ENCODE data around the gene CCSER2. TPM values are rescaled to one million over a fixed set of nuclear protein-coding genes. Genes with fewer than 3 reads are reported as not detected.

The CCSER2 gene
- total RNA-seq, 1 experiment from 2014 or later: 56.6 TPM

DNA sequence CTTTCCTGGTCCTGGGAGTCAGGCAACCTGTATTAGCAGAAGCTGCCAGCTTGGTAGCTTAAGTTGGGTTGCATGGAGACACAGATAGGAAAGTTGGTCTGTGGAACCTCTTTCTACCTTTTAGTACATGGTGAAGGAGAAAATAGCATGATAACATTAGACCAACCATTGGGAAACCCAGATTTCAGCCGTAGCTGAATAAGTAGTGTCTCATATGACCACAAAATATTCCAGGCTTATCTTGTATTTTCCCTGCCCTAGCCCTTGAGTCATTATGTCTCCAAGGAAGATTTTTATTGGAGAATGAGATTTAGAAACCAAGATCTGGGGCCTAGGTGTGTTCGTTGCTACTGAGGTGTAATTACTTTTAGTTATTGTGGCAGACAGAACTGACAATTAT lies 67.2 kb downstream of the CCSER2 start:
- POLR2A ChIA-PET (ENCODE audit: unreplicated experiment): no interaction called here
- Histone ChIP-seq H3K27me3 (ENCODE audit: insufficient read depth, low read depth) (no peaks in the 10 kb centered on the region), H3F3A (ENCODE audit: insufficient read depth, low read depth) (no peaks in the 10 kb centered on the region), H3K36me3 (ENCODE audit: low read depth) (no peaks in the 10 kb centered on the region), H3K27ac (no peak overlapping the region), H3K9me2 (ENCODE audit: insufficient read depth) (no peaks in the 10 kb centered on the region; the same call in 1 of the 2 replicates), H3K4me1 (replicated peaks; ENCODE audit: insufficient read depth) (no peaks in the 10 kb centered on the region), H3K4me3 (no peak overlapping the region), H3K9me3 (ENCODE audit: insufficient read depth, low read depth) (peaks cover 6% of the 10 kb centered on the region; the same call in 1 of the 2 replicates), H3K79me2 (ENCODE audit: low read depth) (no peaks in the 10 kb centered on the region), H4K20me1 (ENCODE audit: insufficient read depth) (no peaks in the 10 kb centered on the region), H3K4me2 (no peak overlapping the region), H2AFZ (no peak overlapping the region)
- TF ChIP-seq, protein P1, sequence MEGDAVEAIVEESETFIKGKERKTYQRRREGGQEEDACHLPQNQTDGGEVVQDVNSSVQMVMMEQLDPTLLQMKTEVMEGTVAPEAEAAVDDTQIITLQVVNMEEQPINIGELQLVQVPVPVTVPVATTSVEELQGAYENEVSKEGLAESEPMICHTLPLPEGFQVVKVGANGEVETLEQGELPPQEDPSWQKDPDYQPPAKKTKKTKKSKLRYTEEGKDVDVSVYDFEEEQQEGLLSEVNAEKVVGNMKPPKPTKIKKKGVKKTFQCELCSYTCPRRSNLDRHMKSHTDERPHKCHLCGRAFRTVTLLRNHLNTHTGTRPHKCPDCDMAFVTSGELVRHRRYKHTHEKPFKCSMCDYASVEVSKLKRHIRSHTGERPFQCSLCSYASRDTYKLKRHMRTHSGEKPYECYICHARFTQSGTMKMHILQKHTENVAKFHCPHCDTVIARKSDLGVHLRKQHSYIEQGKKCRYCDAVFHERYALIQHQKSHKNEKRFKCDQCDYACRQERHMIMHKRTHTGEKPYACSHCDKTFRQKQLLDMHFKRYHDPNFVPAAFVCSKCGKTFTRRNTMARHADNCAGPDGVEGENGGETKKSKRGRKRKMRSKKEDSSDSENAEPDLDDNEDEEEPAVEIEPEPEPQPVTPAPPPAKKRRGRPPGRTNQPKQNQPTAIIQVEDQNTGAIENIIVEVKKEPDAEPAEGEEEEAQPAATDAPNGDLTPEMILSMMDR (conservative IDR thresholded peaks at IDR 0.05): no peak
- TF ChIP-seq EZH2 (IDR thresholded peaks at IDR 0.05; ENCODE audit: low read depth): no peak
- CTCF ChIA-PET: interaction anchor here (0.7 kb wide), 1 partner anchor 154 kb away, joined by 4 read pairs; no protein-coding TSS in a partner anchor
- BruUV-seq (replicated peaks): no TSS peak
- no peak for DNase-seq
- intact Hi-C loops (cut with micrococcal nuclease; ENCODE audit: unreplicated experiment): no loop called here

DNA sequence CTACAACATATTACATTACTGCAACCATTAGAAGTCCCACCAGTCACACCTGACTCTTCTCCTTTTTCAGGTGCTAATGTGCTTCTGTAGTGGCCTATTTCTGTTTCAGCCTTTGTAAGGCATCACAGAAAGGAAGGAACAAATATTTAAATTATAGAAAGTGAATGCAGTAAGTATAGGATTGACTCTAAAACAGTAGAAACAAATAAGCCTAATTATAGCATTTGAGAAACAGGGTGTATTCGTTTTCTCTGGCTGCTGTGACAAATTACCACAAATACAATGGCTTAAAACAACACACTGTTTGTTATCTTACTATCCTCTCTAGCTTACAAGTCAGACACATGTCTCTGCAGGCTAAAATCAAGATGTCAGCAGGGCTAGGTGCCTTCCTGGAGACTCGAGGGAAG lies 69.4 kb downstream of the CCSER2 start:
- CTCF ChIA-PET: no interaction called here
- Histone ChIP-seq H2AFZ (no peak overlapping the region), H3K79me2 (ENCODE audit: low read depth) (no peaks in the 10 kb centered on the region), H3K27me3 (ENCODE audit: insufficient read depth, low read depth) (no peaks in the 10 kb centered on the region), H3F3A (ENCODE audit: insufficient read depth, low read depth) (no peaks in the 10 kb centered on the region; the same call in 1 of the 2 replicates), H3K9me3 (ENCODE audit: insufficient read depth, low read depth) (peaks cover 6% of the 10 kb centered on the region; the same call in 1 of the 2 replicates), H3K27ac (no peak overlapping the region), H3K36me3 (ENCODE audit: low read depth) (no peaks in the 10 kb centered on the region), H3K9me2 (ENCODE audit: insufficient read depth) (no peaks in the 10 kb centered on the region), H3K4me3 (no peak overlapping the region), H3K4me1 (replicated peaks; ENCODE audit: insufficient read depth) (peaks cover 15% of the 10 kb centered on the region), H3K4me2 (no peak overlapping the region), H4K20me1 (ENCODE audit: insufficient read depth) (no peaks in the 10 kb centered on the region)
- intact Hi-C loops (cut with micrococcal nuclease; ENCODE audit: unreplicated experiment): no loop called here
- POLR2A ChIA-PET (ENCODE audit: unreplicated experiment): no interaction called here
- no peak for DNase-seq
- TF ChIP-seq, protein P1 (conservative IDR thresholded peaks at IDR 0.05): no peak
- TF ChIP-seq EZH2 (IDR thresholded peaks at IDR 0.05; ENCODE audit: low read depth): no peak
- no TSS peak for BruUV-seq (replicated peaks)

DNA sequence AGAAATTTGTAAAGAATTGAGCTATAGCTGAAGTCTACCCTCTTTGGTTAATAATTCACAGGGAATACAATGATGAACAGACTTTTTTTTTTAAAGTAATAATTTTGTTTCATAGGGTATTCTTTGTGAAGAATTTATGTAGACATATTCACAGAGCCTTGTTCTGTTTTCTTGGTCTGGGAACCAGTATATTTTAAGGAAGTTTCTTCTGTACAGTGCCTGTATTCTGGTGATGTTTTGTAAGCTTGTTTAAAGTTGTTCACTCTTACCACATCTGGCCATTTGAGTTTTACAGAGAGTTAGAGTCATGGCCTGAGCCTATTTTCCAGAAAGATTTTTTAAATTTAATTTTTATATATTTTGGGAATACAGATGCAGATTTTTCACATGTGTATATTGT lies 70.3 kb downstream of the CCSER2 start:
- Histone ChIP-seq H3F3A (ENCODE audit: insufficient read depth, low read depth) (no peaks in the 10 kb centered on the region; the same call in 1 of the 2 replicates), H3K4me2 (no peak overlapping the region), H3K27me3 (ENCODE audit: insufficient read depth, low read depth) (no peaks in the 10 kb centered on the region), H3K27ac (no peak overlapping the region), H4K20me1 (ENCODE audit: insufficient read depth) (no peaks in the 10 kb centered on the region), H3K9me2 (ENCODE audit: insufficient read depth) (peaks cover 6% of the 10 kb centered on the region; the same call in 1 of the 2 replicates), H3K36me3 (ENCODE audit: low read depth) (no peaks in the 10 kb centered on the region), H3K4me3 (no peak overlapping the region), H2AFZ (no peak overlapping the region), H3K9me3 (ENCODE audit: insufficient read depth, low read depth) (peaks cover 6% of the 10 kb centered on the region), H3K79me2 (ENCODE audit: low read depth) (no peaks in the 10 kb centered on the region), H3K4me1 (replicated peaks; ENCODE audit: insufficient read depth) (peaks cover 15% of the 10 kb centered on the region)
- POLR2A ChIA-PET (ENCODE audit: unreplicated experiment): interaction anchor here (0.7 kb wide), 1 partner anchor 72 kb away, joined by 4 read pairs; no protein-coding TSS in a partner anchor
- DNase-seq: no peak
- no TSS peak for BruUV-seq (replicated peaks)
- intact Hi-C loops (cut with micrococcal nuclease; ENCODE audit: unreplicated experiment): no loop called here
- TF ChIP-seq, protein P1 (conservative IDR thresholded peaks at IDR 0.05): no peak
- no peak for TF ChIP-seq EZH2 (IDR thresholded peaks at IDR 0.05; ENCODE audit: low read depth)
- CTCF ChIA-PET: no interaction called here
